NCI-H2029 (cell line): ENCODE results near the gene SEPTIN12.

Source experiments
- DNase-seq: peaks from one replicate; lab custom pipeline; 2025; lab: John Stamatoyannopoulos, UW

SEPTIN12 gene

GRCh38 chr16:4783951-4784336 is 4.2 kb downstream of the SEPTIN12 start:
- DNase-seq = no peak

GRCh38 chr16:4783251-4783950 is 4.7 kb downstream of the SEPTIN12 start:
- no peak for DNase-seq

DNA sequence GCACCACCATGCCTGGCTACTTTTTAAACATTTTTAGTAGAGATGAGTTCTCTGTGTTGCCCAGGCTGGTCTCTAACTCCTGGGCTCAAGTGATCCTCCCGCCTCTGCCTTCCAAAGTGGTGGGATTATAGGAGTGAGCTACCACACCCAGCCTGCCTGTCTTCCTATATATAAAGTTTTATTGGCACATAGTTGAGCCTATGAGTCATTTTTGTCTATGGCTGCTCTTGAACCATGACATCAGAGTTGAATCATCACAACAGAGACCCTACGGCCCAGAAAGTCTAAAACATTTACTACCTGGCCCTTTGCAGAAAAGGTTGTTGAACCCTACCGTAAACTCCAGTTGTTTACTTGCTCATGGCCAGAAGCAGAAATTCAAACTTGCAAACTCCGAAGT is 7.9 kb downstream of the SEPTIN12 start:
- DNase-seq = no peak

GRCh38 chr16:4778050-4778392 is 10.1 kb downstream of the SEPTIN12 start:
- no peak for DNase-seq

GRCh38 chr16:4777339-4778049 is 10.7 kb downstream of the SEPTIN12 start:
- DNase-seq = no peak

- no peak for DNase-seq
Observed at GRCh38 chr16:4776141-4776705, 11.9 kb downstream of the SEPTIN12 start.

DNA sequence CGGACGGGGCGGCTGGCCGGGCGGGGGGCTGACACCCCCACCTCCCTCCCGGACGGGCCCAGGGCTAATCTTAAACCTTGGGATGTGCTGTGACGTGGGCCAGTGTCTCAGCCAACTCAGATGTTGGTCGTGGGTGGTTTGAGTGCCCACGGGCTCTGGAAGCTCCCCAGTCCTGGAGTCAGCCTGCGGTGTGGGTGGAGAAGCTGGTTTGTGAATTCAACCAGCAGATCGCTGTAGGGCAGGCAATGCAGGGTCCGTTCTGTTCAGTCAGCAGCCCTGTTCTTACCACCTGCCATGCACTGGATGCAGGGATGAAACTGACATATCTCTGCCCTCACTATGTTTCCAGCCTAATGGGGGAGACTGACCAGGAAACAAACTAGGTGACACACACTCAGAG is 13.1 kb downstream of the SEPTIN12 start:
- DNase-seq = no peak

DNA sequence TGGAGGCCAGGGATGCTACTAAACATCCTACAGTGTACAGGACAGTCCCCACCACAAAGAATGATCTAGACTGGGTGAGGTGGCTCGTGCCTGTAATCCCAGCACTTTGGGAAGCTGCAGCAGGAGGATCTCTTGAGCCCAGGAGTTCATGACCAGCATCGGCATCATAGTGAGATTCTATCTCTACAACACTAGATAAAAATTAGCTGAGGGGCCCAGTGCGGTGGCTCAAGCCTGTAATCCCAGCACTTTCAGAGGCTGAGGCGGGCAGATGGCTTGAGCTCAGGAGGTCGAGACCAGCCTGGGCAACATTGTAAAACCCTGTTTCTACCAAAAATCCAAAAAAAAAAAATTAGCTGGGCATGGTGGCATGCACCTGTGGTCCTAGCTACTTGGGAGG is 15.8 kb downstream of the SEPTIN12 start:
- no peak for DNase-seq

- DNase-seq = no peak
Observed at GRCh38 chr16:4771646-4772045, 16.5 kb downstream of the SEPTIN12 start.

- DNase-seq = no peak
Observed at GRCh38 chr16:4769306-4769638, 18.9 kb downstream of the SEPTIN12 start.

DNA sequence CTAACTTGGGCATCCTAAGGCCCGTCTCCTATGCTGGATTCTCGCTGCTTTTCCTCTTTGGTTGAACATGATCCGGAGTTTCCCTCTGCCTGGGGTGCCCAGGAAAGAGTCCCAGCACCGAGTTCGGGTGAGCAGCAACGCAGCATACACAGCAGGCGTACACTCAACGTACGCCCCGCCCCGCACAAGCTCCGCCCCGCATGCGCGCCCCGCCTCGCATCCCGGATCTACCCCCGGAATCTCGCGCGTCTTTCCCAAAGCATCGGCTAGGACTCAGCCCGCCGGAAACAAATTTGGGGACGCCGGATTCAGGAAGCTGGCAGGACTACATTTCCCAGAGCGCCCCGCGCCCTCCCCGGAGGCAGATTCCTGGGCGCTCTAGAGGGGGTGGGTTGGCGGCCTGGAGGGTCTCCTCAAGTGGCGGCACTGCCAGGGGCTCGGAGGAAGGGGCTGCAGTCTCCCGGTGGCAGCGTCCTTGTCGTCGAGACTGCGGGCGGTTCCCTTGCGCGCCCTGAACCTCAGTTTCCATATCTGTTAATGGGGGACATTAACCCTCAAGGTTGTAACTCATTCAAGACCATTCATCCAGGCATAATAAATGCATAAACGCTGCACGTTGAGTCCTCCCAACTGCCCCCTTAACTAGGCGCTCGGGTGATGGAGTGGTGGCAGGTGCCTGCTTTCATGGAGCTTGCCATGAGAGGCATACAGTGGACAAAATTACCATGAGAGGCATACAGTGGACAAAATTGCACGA is 19.4 kb downstream of the SEPTIN12 start:
- DNase-seq = peak; percentile 93

GRCh38 chr16:4767872-4768548 is 20.1 kb downstream of the SEPTIN12 start:
- DNase-seq = no peak

DNA sequence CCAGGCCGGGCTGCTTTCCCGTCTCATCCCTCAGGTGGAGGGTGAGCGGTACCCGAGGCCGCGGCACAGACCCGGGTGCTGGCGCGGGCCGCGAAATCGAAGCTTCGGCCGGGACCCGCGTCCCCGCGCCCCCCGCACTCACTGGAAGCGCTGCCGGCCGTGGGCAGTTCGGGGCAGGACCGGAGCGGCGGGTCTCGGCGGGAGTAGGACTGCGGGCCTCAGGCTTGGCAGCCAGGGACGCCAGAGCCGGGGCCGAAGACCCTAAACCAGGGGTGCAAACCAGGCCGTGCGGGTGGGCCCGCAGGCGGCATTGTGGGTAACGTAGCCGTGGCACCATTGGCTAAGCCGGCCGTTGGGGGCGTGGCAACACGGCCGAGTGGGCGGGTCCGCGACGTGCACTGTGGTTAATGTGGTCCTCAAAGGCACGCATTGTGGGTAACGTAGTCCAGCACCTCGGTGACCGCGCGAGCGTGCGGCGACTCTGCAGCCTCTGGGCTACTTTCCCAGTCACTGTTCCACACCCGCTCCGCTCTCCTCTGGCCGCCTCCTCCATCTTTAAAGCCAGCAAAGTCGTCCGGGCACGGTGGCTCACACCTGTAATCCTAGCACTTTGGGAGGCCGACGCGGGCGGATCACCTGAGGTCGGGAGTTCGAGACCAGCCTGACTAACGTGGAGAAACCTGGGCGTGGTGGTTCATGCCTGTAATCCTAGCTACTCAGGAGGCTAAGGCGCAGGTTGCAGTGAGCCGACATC is 21.1 kb downstream of the SEPTIN12 start, which contains the start of gene ZNF500:
ZNF500 (minus strand) TSS at position 288 of the 754 bp plus-strand sequence. CDS start 1,184 bp downstream, outside the sequence.
- DNase-seq = peak; percentile 95

DNA sequence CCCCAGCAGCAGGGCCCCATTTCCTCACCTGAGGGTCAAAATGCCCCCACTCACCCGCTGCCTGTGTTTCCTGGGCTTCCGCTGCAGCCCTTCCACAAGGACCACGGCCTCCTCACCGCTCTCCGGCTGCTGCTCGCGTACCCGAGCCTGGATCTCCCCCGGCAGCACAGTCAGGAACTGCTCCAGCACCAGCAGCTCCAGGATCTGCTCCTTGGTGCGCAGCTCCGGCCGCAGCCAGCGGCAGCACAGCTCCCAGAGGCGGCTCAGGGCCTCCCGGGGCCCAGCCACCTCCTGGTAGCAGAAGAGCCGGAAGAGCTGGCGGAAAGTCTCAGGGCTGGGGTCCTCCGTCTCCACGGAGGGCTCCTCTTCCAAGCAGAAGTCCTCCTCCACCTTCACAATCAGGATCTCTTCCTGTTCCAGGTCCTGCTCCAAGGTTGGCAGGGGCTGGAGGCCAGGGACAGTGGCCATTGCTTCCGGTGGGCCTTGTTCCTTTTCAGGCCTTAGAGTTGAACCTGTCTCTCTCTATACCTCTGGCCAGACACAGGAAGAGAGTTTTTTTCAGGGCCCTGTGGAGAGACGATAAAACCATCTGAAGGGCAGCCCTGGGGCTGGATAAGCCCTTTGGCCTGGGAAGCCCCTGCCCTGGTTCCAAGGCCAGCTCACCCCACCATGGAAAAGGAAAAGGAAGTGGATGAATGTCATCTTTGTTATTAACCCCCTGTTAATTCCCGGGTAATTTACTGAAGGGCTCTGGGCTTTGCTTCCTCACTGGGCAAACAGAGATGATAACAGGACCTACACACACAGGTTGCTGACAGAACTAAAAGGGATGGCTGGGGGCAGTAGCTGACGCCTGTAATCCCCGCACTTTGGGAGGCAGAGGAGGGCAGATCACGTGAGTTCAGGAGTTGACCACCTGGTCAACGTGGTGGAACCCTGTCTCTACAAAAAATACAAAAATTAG is 22.4 kb downstream of the SEPTIN12 start:
- no peak for DNase-seq

GRCh38 chr16:4763791-4764190 is 24.4 kb downstream of the SEPTIN12 start:
- DNase-seq = no peak

DNA sequence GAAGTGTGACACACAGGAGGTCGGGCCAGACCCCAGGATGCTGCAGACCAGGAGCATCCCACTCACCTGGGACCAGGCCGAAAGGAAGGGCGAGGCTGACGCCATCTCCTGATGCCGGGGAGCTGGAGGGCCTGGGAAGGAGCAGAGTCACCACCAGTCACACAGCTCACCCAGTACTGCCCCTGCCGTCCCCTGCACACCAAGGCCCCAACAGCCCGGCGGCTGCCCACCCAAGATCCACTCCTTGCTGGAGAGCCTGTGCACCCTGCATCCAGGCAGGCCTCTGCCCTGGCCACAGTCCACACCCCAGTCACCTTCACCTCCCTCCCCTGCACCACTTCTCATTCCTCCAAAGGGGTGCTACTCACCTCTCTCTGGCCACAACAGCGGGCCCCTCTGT is 25.9 kb downstream of the SEPTIN12 start:
- DNase-seq = no peak

GRCh38 chr16:4760221-4760910 is 27.8 kb downstream of the SEPTIN12 start:
- no peak for DNase-seq

- DNase-seq = no peak
Observed at GRCh38 chr16:4755687-4756086, 32.5 kb downstream of the SEPTIN12 start.

- no peak for DNase-seq
Observed at GRCh38 chr16:4754865-4755264, 33.3 kb downstream of the SEPTIN12 start.

DNA sequence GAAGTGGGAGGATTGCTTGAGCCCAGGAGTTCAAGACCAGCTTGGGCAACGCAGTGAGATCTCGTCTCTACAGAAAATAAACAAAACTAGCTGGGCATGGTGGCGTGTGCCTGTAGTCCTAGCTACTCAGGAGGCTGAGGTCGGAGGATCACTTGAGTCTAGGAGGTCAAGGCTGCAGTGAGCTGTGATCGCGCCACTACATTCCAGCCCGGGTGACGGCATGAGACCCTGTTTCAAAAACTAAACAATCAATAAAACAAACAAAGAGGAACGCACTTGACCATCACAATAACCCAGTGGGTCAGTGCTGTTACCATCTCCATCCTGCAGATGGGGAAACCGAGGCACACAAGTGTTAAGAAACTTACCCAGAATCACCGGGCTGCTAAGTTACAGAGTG is 34.9 kb downstream of the SEPTIN12 start:
- no peak for DNase-seq
